ENCODE data around the gene MISP3. TPM values are rescaled to one million over a fixed set of nuclear protein-coding genes. Genes with fewer than 3 reads are reported as not detected.

The MISP3 gene
- total and polyA plus RNA-seq, 9 of the 15 experiments (the other 6 are each of a cell fraction or from before 2014, with no cell fraction given) = 0.25 to 5.6 (median 1.6) TPM

GRCh38 chr19:14117668-14118164, 45.1 kb downstream of the MISP3 start, which contains the start of gene PRKACA (continued):
- TF ChIP-seq THAP12 (CRISPR knock-in tag; IDR thresholded peaks at IDR 0.05) = peak; percentile 41; the same call in 1 of the 2 replicates
- no peak for TF ChIP-seq ZBED1 (IDR thresholded peaks at IDR 0.05)
- TF ChIP-seq ZBTB12 (CRISPR knock-in tag; IDR thresholded peaks at IDR 0.05) = peak; percentile 71; the same call in 1 of the 2 replicates
- TF ChIP-seq NEUROD1 (IDR thresholded peaks at IDR 0.05; ENCODE audit: borderline replicate concordance, low read depth, low read length, partially characterized antibody) = peak; percentile 100
- TF ChIP-seq FOS (IDR thresholded peaks at IDR 0.05; ENCODE audit: extremely low read depth, insufficient read length) = peak; percentile 98
- peak; percentile 10 to 59; a peak in 3 of 4 replicates for TF ChIP-seq MAZ (CRISPR knock-in tag; conservative IDR thresholded peaks at IDR 0.05 in 1 of 2, IDR thresholded peaks at IDR 0.05 in 1 of 2)
- no peak for TF ChIP-seq CHD1 (IDR thresholded peaks at IDR 0.05; ENCODE audit: low read length)
- TF ChIP-seq ASH1L (IDR thresholded peaks at IDR 0.05; ENCODE audit: borderline replicate concordance, low read depth, partially characterized antibody) = peak; percentile 99
- peak; percentile 79; the same call in 1 of the 2 replicates for TF ChIP-seq MTA3 (IDR thresholded peaks at IDR 0.05; ENCODE audit: borderline replicate concordance)
- no peak for TF ChIP-seq HMBOX1 (IDR thresholded peaks at IDR 0.05)
- TF ChIP-seq SP1 (CRISPR knock-in tag; IDR thresholded peaks at IDR 0.05) = peak; percentile 91
- peak; percentile 22 for TF ChIP-seq MEIS2 (IDR thresholded peaks at IDR 0.05; ENCODE audit: partially characterized antibody)
- TF ChIP-seq ELF4 (CRISPR knock-in tag; IDR thresholded peaks at IDR 0.05) = no peak
- TF ChIP-seq NR2C1 (IDR thresholded peaks at IDR 0.05) = no peak
- 0 out of 2 replicates have a peak, but pooled peaks have one; percentile 6 for TF ChIP-seq NR2C1 (tag; IDR thresholded peaks at IDR 0.05)
- no peak for TF ChIP-seq BRF2 (IDR thresholded peaks at IDR 0.05; ENCODE audit: borderline replicate concordance, insufficient read depth, insufficient read length)
- TF ChIP-seq RBM25 (IDR thresholded peaks at IDR 0.05; ENCODE audit: low read depth, low read length, severe bottlenecking) = peak; percentile 100
- peak; percentile 84 for TF ChIP-seq CREB1 (IDR thresholded peaks at IDR 0.05)
- TF ChIP-seq CREB1 (CRISPR knock-in tag; IDR thresholded peaks at IDR 0.05) = peak; percentile 88
- TF ChIP-seq PCBP1 (IDR thresholded peaks at IDR 0.05; ENCODE audit: low read depth, low read length, poor library complexity, severe bottlenecking) = peak; percentile 4
- TF ChIP-seq YBX1 (IDR thresholded peaks at IDR 0.05) = no peak
- peak; percentile 59 for TF ChIP-seq ATF7 (IDR thresholded peaks at IDR 0.05)
- TF ChIP-seq ZNF75A (CRISPR knock-in tag; IDR thresholded peaks at IDR 0.05) = no peak
- TF ChIP-seq RBM15 (IDR thresholded peaks at IDR 0.05; ENCODE audit: insufficient read depth, low read length) = no peak
